MM.1S (cell line): ENCODE data around the gene TMEM255A.

ENCODE experiments used
- CTCF ChIP-seq: fragments of 300-600 bp; sonication (generic); IDR thresholded peaks from 2 replicates; pipeline ENCODE4 v1.5.1; 2016; ENCODE audit warnings: antibody characterized with exemption, low read length, mixed read lengths
- EZH2phosphoT487 ChIP-seq: fragments of 300-600 bp; sonication (generic); IDR thresholded peaks from 2 replicates; pipeline ENCODE4 v1.6.1; 2018; ENCODE audit warnings: antibody characterized with exemption, low read length

DNA sequence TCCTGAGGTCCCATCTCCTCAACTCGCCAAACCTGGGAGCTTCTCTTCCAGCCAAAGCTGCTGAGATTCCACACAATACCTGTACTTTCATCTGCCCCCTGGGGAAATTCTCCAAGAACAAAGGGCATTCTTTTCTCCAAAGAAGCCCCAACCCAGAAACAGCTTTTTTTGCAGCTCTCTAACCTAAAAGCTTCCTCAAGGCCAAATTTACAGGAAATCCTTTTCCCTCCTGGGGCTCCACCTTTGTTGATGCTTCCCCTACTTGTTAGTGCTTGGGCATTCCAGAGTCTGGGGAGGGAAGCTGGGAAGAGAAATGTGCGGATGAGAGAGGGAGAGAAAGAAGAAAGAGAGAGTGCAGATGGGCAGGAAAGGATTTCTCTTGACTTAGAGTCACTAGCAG is 36.3 kb downstream of the TMEM255A start:
- TF ChIP-seq CTCF, result no peak
- TF ChIP-seq EZH2phosphoT487, result no peak
